ENCODE data around the gene FSD1.

DNA sequence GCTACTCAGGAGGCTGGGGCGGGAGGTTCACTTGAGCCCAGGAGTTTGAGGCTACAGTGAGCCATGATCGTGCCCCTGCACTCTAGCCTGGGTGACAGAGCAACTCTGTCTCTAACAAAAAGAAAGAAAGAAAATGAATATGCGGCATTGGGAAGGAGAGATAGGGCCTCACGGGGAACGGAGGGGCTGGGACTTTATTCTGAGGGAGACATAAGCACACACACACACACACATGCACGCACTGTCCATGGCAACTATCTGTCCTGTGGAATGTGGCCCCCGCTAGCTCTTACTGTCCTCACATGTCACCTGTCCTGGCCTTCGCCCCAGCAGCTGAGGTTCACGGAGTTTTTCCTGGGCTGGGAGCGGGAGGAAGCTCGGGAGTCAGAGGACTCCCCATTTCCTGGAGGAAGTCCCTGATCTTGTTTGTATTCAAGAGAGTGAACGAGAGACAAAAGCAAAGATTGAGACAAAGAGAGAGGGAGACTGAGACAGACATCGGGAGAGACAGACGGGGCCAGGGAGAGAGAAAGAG lies 33.6 kb downstream of the FSD1 start:
- TF ChIP-seq CTCF (IDR thresholded peaks at IDR 0.05) (no peak), POLR2A (IDR thresholded peaks at IDR 0.05) (peak in 1 of 3 donors; percentile 54)
